NT2/D1 (cell line): ENCODE results near the gene TOPAZ1.

Experiments
- SUZ12 ChIP-seq: IDR thresholded peaks from 2 replicates; pipeline ENCODE4 v1.6.1; 2011; ENCODE audit not compliant: insufficient read length, insufficient read depth; ENCODE audit errors: extremely low read depth
- YY1 ChIP-seq: IDR thresholded peaks from 2 replicates; pipeline ENCODE4 v1.6.1; 2011; ENCODE audit not compliant: insufficient read length, insufficient read depth
- ZNF274 ChIP-seq: IDR thresholded peaks from 2 replicates; pipeline ENCODE4 v1.6.1; 2011; ENCODE audit warnings: mild to moderate bottlenecking, low read depth, low read length

- no peak for TF ChIP-seq ZNF274
- no peak for TF ChIP-seq SUZ12
- TF ChIP-seq YY1 = no peak
Observed at GRCh38 chr3:44343421-44343820, 101.7 kb downstream of the TOPAZ1 start.
